ENCODE measurements around the gene ANO9. TPM values are rescaled to one million over a fixed set of nuclear protein-coding genes. Genes with fewer than 3 reads are reported as not detected.
A peak's percentile ranks its signal among the peaks of the same experiment; 100 is the strongest.

ANO9 gene
- polyA plus RNA-seq, 1 donor from 2014 or later = 4.9 TPM

- Mint-ChIP-seq H3K36me3 (no peaks in the 10 kb centered on the region), H3K4me3 (no peak overlapping the region), H3K4me1 (peaks cover 5 to 10% (median 8%) of the 10 kb centered on the region in 3 donors), H3K27ac (peak overlapping the region in 1 of 3 donors; percentile 43), H3K27me3 (no peaks in the 10 kb centered on the region), H3K9me3 (no peaks in the 10 kb centered on the region)
Observed at GRCh38 chr11:462107-462890, 20.5 kb upstream of the ANO9 start.

GRCh38 chr11:461626-462025 is 19.8 kb upstream of the ANO9 start:
- H3K27me3 Mint-ChIP-seq = no peaks in the 10 kb centered on the region
- peaks cover 11 to 17% (median 15%) of the 10 kb centered on the region in 3 donors for H3K4me1 Mint-ChIP-seq
- no peaks in the 10 kb centered on the region for H3K36me3 Mint-ChIP-seq
- H3K9me3 Mint-ChIP-seq = no peaks in the 10 kb centered on the region
- H3K27ac Mint-ChIP-seq = peak overlapping the region in 1 of 3 donors; percentile 43
- H3K4me3 Mint-ChIP-seq = no peak overlapping the region

GRCh38 chr11:460331-461199 is 18.8 kb upstream of the ANO9 start:
- Mint-ChIP-seq H3K4me3 (peak overlapping the region; percentile 54 to 68 (median 62)), H3K9me3 (no peaks in the 10 kb centered on the region), H3K27me3 (no peaks in the 10 kb centered on the region), H3K4me1 (peaks cover 15 to 19% (median 18%) of the 10 kb centered on the region in 3 donors), H3K36me3 (peaks cover 3% of the 10 kb centered on the region), H3K27ac (no peak overlapping the region)

- Mint-ChIP-seq H3K4me1 (peaks cover 15 to 19% (median 18%) of the 10 kb centered on the region in 3 donors), H3K4me3 (peak overlapping the region in 2 of 4 donors; percentile 17 to 54), H3K36me3 (peaks cover 4% of the 10 kb centered on the region), H3K27ac (peak overlapping the region in 1 of 3 donors; percentile 56), H3K9me3 (no peaks in the 10 kb centered on the region), H3K27me3 (no peaks in the 10 kb centered on the region)
Observed at GRCh38 chr11:459511-460220, 17.9 kb upstream of the ANO9 start.

- peaks cover 5% of the 10 kb centered on the region for H3K36me3 Mint-ChIP-seq
- peaks cover 15 to 23% (median 21%) of the 10 kb centered on the region in 3 donors for H3K4me1 Mint-ChIP-seq
- no peaks in the 10 kb centered on the region for H3K9me3 Mint-ChIP-seq
- peak overlapping the region; percentile 75 to 92 (median 81) for H3K27ac Mint-ChIP-seq
- no peaks in the 10 kb centered on the region for H3K27me3 Mint-ChIP-seq
- H3K4me3 Mint-ChIP-seq = peak overlapping the region; percentile 47 to 91 (median 76)
Observed at GRCh38 chr11:457111-457760, 15.4 kb upstream of the ANO9 start.

- Mint-ChIP-seq H3K27me3 (no peaks in the 10 kb centered on the region), H3K4me1 (peaks cover 15 to 24% (median 23%) of the 10 kb centered on the region in 3 donors), H3K36me3 (peaks cover 5% of the 10 kb centered on the region), H3K9me3 (no peaks in the 10 kb centered on the region), H3K27ac (peak overlapping the region; percentile 75 to 92 (median 81)), H3K4me3 (peak overlapping the region; percentile 47 to 91 (median 76))
Observed at GRCh38 chr11:456533-456932, 14.7 kb upstream of the ANO9 start.

GRCh38 chr11:455566-456147 is 13.8 kb upstream of the ANO9 start:
- H3K27me3 Mint-ChIP-seq = no peaks in the 10 kb centered on the region
- H3K9me3 Mint-ChIP-seq = no peaks in the 10 kb centered on the region
- peaks cover 5% of the 10 kb centered on the region for H3K36me3 Mint-ChIP-seq
- peak overlapping the region in 2 of 4 donors; percentile 52 to 65 for H3K4me3 Mint-ChIP-seq
- peak overlapping the region; percentile 31 to 81 (median 56) for H3K27ac Mint-ChIP-seq
- peaks cover 15 to 31% (median 29%) of the 10 kb centered on the region in 3 donors for H3K4me1 Mint-ChIP-seq

GRCh38 chr11:454801-455565 is 13.2 kb upstream of the ANO9 start:
- Mint-ChIP-seq H3K27ac (peak overlapping the region in 2 of 3 donors; percentile 56 to 82), H3K27me3 (no peaks in the 10 kb centered on the region), H3K36me3 (peaks cover 5% of the 10 kb centered on the region), H3K4me1 (peaks cover 18 to 32% (median 30%) of the 10 kb centered on the region in 3 donors), H3K4me3 (peak overlapping the region in 1 of 4 donors; percentile 52), H3K9me3 (no peaks in the 10 kb centered on the region)

- peaks cover 20 to 33% (median 32%) of the 10 kb centered on the region in 3 donors for H3K4me1 Mint-ChIP-seq
- H3K36me3 Mint-ChIP-seq = peaks cover 5% of the 10 kb centered on the region
- H3K27ac Mint-ChIP-seq = no peak overlapping the region
- peak overlapping the region in 1 of 4 donors; percentile 23 for H3K4me3 Mint-ChIP-seq
- no peaks in the 10 kb centered on the region for H3K27me3 Mint-ChIP-seq
- H3K9me3 Mint-ChIP-seq = no peaks in the 10 kb centered on the region
Observed at GRCh38 chr11:454043-454442, 12.2 kb upstream of the ANO9 start.

- Mint-ChIP-seq H3K4me3 (no peak overlapping the region), H3K36me3 (peaks cover 5% of the 10 kb centered on the region), H3K27ac (no peak overlapping the region), H3K27me3 (no peaks in the 10 kb centered on the region), H3K4me1 (peaks cover 25 to 36% (median 35%) of the 10 kb centered on the region in 3 donors), H3K9me3 (no peaks in the 10 kb centered on the region)
Observed at GRCh38 chr11:453564-453963, 11.8 kb upstream of the ANO9 start.

GRCh38 chr11:452916-453527 is 11.2 kb upstream of the ANO9 start:
- Mint-ChIP-seq H3K27ac (peak overlapping the region in 1 of 3 donors; percentile 83), H3K4me3 (peak overlapping the region in 2 of 4 donors; percentile 12 to 67), H3K4me1 (peaks cover 26 to 37% (median 36%) of the 10 kb centered on the region in 3 donors)

GRCh38 chr11:452203-452744 is 10.5 kb upstream of the ANO9 start:
- H3K36me3 Mint-ChIP-seq = peaks cover 5% of the 10 kb centered on the region
- H3K9me3 Mint-ChIP-seq = no peaks in the 10 kb centered on the region
- H3K4me1 Mint-ChIP-seq = peaks cover 21 to 30% (median 29%) of the 10 kb centered on the region in 3 donors
- peak overlapping the region in 1 of 3 donors; percentile 83 for H3K27ac Mint-ChIP-seq
- no peaks in the 10 kb centered on the region for H3K27me3 Mint-ChIP-seq
- peak overlapping the region in 2 of 4 donors; percentile 60 to 67 for H3K4me3 Mint-ChIP-seq

More at GRCh38 chr11:452916-453527, 11.2 kb upstream of the ANO9 start:
- H3K27me3 Mint-ChIP-seq = no peaks in the 10 kb centered on the region
- peaks cover 5% of the 10 kb centered on the region for H3K36me3 Mint-ChIP-seq
- no peaks in the 10 kb centered on the region for H3K9me3 Mint-ChIP-seq

All from IgD-negative memory B cell (primary cell).